Chondrocyte (in vitro differentiated cells): ENCODE data around the gene TMPRSS5. TPM values are rescaled to one million over a fixed set of nuclear protein-coding genes. Genes with fewer than 3 reads are reported as not detected.
A peak's percentile ranks its signal among the peaks of the same experiment; 100 is the strongest.

Source experiments
- DNase-seq: peaks from one replicate; pipeline ENCODE4 v3.0.0; 2021; ENCODE audit warnings: mixed read lengths, low spot score
- H3K27ac Mint-ChIP-seq: one replicate; pipeline ENCODE4 v1.8.0; 2021; ENCODE audit warnings: mild to moderate bottlenecking, moderate library complexity, mixed read lengths; ENCODE audit not compliant: unreplicated experiment
- H3K27me3 Mint-ChIP-seq: 2 replicates; pipeline ENCODE4 v1.8.0; 2021; ENCODE audit warnings: low read depth, mixed read lengths
- H3K36me3 Mint-ChIP-seq: 2 replicates; pipeline ENCODE4 v1.8.0; 2021; ENCODE audit warnings: low read depth, mixed read lengths
- H3K4me1 Mint-ChIP-seq: 2 replicates; pipeline ENCODE4 v1.8.0; 2021; ENCODE audit warnings: low read depth, mild to moderate bottlenecking, mixed read lengths
- H3K4me3 Mint-ChIP-seq: one replicate; pipeline ENCODE4 v1.8.0; 2021; ENCODE audit warnings: mild to moderate bottlenecking, moderate library complexity, mixed read lengths; ENCODE audit not compliant: unreplicated experiment
- H3K9me3 Mint-ChIP-seq: 2 replicates; pipeline ENCODE4 v1.8.0; 2021; ENCODE audit warnings: low read depth, mixed read lengths
- CTCF ChIP-seq: fragments of 200-600 bp; sonication (generic); IDR thresholded peaks from 2 replicates; pipeline ENCODE4 v1.5.0; 2021; ENCODE audit warnings: antibody characterized with exemption, mild to moderate bottlenecking, moderate library complexity
- total RNA-seq: library from RNA; stranded (reverse); gene quantifications from 3 replicates; pipeline ENCODE4 v1.2.1, GENCODE V29; 2021

TMPRSS5 gene
- total RNA-seq, 1 donor from 2014 or later: 0.37 TPM

DNA sequence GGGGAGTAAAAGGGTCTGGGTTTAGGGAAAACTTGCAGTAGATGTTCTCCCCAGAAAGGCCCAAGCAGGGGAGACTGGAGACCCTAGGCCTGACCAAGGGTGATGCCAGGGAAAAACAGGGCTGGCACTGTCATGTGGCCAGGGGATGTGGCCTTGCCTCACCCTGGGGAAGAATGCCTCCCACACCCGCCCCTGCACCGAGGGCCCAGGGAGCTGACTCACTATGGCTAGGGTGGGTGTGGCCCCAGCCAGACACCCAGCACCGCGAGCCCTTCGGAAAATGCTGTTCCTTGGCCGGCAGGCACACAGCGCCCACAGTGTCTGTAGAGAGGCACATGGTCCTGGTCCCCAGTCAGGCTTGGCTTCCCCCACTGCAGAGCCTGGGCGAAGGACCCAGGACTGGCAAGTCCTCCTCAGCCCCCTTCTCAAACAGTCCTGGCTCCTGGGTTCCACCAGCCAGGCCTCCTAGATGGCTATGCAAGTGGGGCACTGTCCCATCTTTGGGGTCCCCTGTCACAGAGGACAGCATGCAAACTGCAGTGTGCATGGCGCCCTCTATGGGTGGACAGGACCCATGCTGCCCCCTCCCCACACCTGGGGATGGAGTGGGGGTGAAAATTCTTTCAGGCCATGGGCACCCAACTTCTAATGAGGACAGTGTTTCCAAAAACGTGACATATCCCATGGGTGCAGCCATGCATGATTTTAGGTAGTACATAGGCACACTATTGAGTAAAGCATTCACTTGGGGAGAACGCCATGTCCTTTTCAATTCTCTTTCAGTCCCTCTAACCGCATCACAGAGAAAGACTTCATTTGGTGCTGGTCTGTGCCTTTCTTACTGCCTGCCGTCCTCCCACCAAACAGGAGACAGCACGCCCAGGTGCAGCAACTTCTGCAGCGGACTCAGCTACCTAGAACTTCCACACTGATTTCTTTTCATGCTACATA is 15.2 kb downstream of the TMPRSS5 start:
- peaks cover 13% of the 10 kb centered on the region for H3K4me1 Mint-ChIP-seq

DNA sequence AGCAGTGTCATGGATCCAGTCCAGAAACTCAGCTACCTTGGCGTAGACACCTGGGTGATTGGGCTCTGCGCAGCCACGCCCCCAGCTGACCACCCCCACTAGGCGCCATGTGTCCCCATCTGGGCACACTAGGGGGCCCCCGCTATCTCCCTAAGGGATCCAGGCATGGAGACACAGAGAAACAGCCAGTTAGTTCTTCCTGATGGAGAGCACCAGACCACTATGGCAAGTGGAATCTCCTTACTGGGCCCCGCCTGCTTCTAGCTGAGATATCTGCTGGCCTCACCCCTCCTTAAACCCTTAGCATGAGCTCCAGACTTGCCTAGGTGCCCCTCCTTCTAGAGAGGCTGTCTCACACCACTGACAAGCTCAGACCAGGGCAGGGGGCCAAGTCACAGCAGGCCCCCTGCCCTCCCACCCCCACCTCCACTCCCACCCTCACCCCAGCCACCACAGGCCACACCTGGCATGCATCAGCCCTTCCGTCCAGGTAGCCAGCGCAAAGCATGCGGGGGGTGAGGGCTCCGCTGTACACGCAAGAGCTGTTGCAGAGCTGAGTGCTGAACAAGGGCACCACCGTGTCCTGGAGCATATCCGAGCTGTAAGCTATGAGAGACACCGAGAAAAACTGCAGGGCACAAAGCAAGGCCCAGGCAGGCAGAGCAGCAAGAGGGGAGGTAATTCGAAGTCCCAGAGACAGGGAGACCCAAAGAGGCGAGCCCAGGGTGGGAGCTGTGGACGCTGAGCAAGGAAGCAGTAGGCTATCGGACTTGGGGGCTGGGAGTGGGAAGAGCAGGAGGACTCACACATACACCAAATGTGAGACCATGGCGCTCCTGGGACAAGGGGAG is 16.1 kb downstream of the TMPRSS5 start:
- Mint-ChIP-seq H3K4me1 (peaks cover 13% of the 10 kb centered on the region), H3K27me3 (no peaks in the 10 kb centered on the region), H3K4me3 (no peak overlapping the region), H3K36me3 (no peaks in the 10 kb centered on the region), H3K9me3 (no peaks in the 10 kb centered on the region), H3K27ac (peak overlapping the region; percentile 5)
- no peak for TF ChIP-seq CTCF
- no peak for DNase-seq

More for the DNA sequence above, 15.2 kb downstream of the TMPRSS5 start:
- peak; percentile 74 for TF ChIP-seq CTCF
- Mint-ChIP-seq H3K27ac (peak overlapping the region; percentile 5), H3K27me3 (no peaks in the 10 kb centered on the region), H3K4me3 (no peak overlapping the region), H3K9me3 (no peaks in the 10 kb centered on the region), H3K36me3 (peaks cover 2% of the 10 kb centered on the region)
- DNase-seq: no peak

- TF ChIP-seq CTCF: no peak
- no peaks in the 10 kb centered on the region for H3K9me3 Mint-ChIP-seq
- H3K36me3 Mint-ChIP-seq: no peaks in the 10 kb centered on the region
- no peak overlapping the region for H3K4me3 Mint-ChIP-seq
- H3K27ac Mint-ChIP-seq: no peak overlapping the region
- H3K27me3 Mint-ChIP-seq: peaks cover 4% of the 10 kb centered on the region
- H3K4me1 Mint-ChIP-seq: peaks cover 14% of the 10 kb centered on the region
- no peak for DNase-seq
These were observed 20.3 kb downstream of the TMPRSS5 start for GRCh38 chr11:113685654-113686359.

DNA sequence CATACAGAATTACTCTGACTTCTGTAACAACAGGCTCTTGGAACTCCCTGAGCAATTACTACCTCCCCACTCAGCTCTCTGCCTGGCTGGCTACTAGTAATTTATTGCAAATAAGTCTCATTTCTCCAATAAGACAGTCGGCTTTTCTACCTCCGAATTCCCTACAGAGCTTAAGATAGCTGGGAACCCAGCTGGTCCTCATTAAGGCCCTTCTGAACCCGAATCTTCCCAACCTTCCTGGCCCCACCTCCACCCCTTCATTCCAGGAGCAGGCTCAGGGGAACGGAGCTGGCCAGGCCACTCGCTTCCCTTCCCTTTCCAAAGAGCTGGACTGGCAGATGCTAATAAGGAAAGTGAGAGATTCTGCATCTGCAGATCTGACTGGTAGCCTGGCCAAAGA is 21.6 kb downstream of the TMPRSS5 start:
- no peak overlapping the region for H3K27ac Mint-ChIP-seq
- no peak overlapping the region for H3K4me3 Mint-ChIP-seq
- no peaks in the 10 kb centered on the region for H3K9me3 Mint-ChIP-seq
- H3K27me3 Mint-ChIP-seq: peaks cover 8% of the 10 kb centered on the region
- H3K4me1 Mint-ChIP-seq: peaks cover 7% of the 10 kb centered on the region
- no peak for DNase-seq
- H3K36me3 Mint-ChIP-seq: no peaks in the 10 kb centered on the region
- no peak for TF ChIP-seq CTCF
